Panc1 (cell line): ENCODE measurements around the gene GRID1. TPM values are rescaled to one million over a fixed set of nuclear protein-coding genes. Genes with fewer than 3 reads are reported as not detected.

Experiments
- ATAC-seq: fragments of 200-7000 bp; cut with Tn5 transposase; 2 replicates; pipeline ENCODE4 v1.9.1; 2020; ENCODE audit warnings: mild to moderate bottlenecking, moderate library complexity
- BruUV-seq: library from RNA; stranded (reverse); fragments of 400-500 nt; replicated peaks from 2 replicates; lab custom pipeline; 2021; lab: Mats Ljungman, UMichigan
- CTCF ChIA-PET: fragments of 300-600 bp; sonication (Branson Sonifier 250); formaldehyde crosslinking; loops from one replicate; lab custom pipeline; 2022; ENCODE audit warnings: antibody characterized with exemption; lab: Charles Lee
- POLR2A ChIA-PET: fragments of 300-600 bp; sonication (Branson Sonifier 250); formaldehyde crosslinking; loops from one replicate; lab custom pipeline; 2022; ENCODE audit warnings: antibody characterized with exemption; lab: Charles Lee
- DNase-seq: peaks from one replicate; pipeline ENCODE4 v3.0.0-alpha.2; 2010; ENCODE audit warnings: low read depth, low spot score
- H3K27ac ChIP-seq: 2 replicates; pipeline ENCODE4 v1.5.1; 2011; ENCODE audit warnings: mild to moderate bottlenecking, low read length, inconsistent platforms
- H3K27me3 ChIP-seq: fragments of 200-500 bp; sonication (Bioruptor generic); 2 replicates; pipeline ENCODE4 v1.6.0; 2014; ENCODE audit warnings: low read length, inconsistent platforms; ENCODE audit not compliant: control insufficient read depth, insufficient read depth
- H3K36me3 ChIP-seq: fragments of 200-500 bp; sonication (Bioruptor generic); 2 replicates; pipeline ENCODE4 v1.5.1; 2014; ENCODE audit warnings: inconsistent platforms, mild to moderate bottlenecking, low read length, moderate library complexity; ENCODE audit not compliant: control insufficient read depth, insufficient read depth
- H3K4me1 ChIP-seq: 2 replicates; pipeline ENCODE4 v1.5.1; 2011; ENCODE audit warnings: inconsistent platforms, mild to moderate bottlenecking, low read length, moderate library complexity; ENCODE audit not compliant: control insufficient read depth, insufficient read depth
- H3K4me3 ChIP-seq, 2 experiments: 2 replicates each; pipeline ENCODE4 v1.5.1; 2011 to 2012; ENCODE audit warnings: low read depth in 2 of 2, low read length in 2 of 2, mild to moderate bottlenecking in 2 of 2, inconsistent platforms in 1 of 2, moderate library complexity in 1 of 2
- H3K9me3 ChIP-seq: fragments of 200-500 bp; sonication (Bioruptor generic); 2 replicates; pipeline ENCODE4 v1.5.1; 2014; ENCODE audit warnings: low read depth, mild to moderate bottlenecking, inconsistent platforms, low read length, moderate library complexity; ENCODE audit not compliant: control insufficient read depth, insufficient read depth
- CTCF ChIP-seq: fragments of 450-650 bp; IDR thresholded peaks from 2 replicates; pipeline ENCODE4 v1.5.1; 2017; ENCODE audit warnings: mild to moderate bottlenecking
- POLR2AphosphoS5 ChIP-seq: IDR thresholded peaks from 2 replicates; pipeline ENCODE4 v1.6.1; 2012; ENCODE audit warnings: mild to moderate bottlenecking, low read depth, low read length, moderate library complexity
- REST ChIP-seq, 2 experiments: IDR thresholded peaks; 2 replicates each; pipeline ENCODE4 v1.6.1; 2011 to 2012; ENCODE audit warnings: low read depth in 2 of 2, control low read depth in 1 of 2, low read length in 1 of 2, mild to moderate bottlenecking in 1 of 2, moderate library complexity in 1 of 2; ENCODE audit not compliant: insufficient read depth in 1 of 2
- SIN3A ChIP-seq: IDR thresholded peaks from 2 replicates; pipeline ENCODE4 v1.6.1; 2012; ENCODE audit warnings: low read depth, mild to moderate bottlenecking, low read length, moderate library complexity, borderline replicate concordance; ENCODE audit not compliant: insufficient read depth
- TCF7L2 ChIP-seq: IDR thresholded peaks from 2 replicates; pipeline ENCODE4 v1.6.1; 2011; ENCODE audit warnings: mild to moderate bottlenecking, low read depth, low read length, inconsistent platforms
- in situ Hi-C: cut with HindIII; loops from 2 replicates; pipeline ENCODE4 v1.10.0; 2016; ENCODE audit warnings: low sequenced_read_pairs, low pct_unique_long_range_greater_than_20kb
- intact Hi-C: fragments of 100-400 bp; cut with micrococcal nuclease; formaldehyde crosslinking; loops from one replicate; pipeline ENCODE4 v1.10.0; 2022; ENCODE audit not compliant: unreplicated experiment
- total RNA-seq: library from RNA; stranded (reverse); gene quantifications from one replicate; pipeline ENCODE4 v1.2.1, GENCODE V29; 2021; ENCODE audit not compliant: unreplicated experiment

GRID1 gene
- total RNA-seq, 1 experiment from 2014 or later, result 2.3 TPM

- BruUV-seq, result no TSS peak
Observed at GRCh38 chr10:85831422-85831821, 535.2 kb downstream of the GRID1 start.

GRCh38 chr10:85826377-85826776 lies 540.2 kb downstream of the GRID1 start:
- BruUV-seq, result no TSS peak
- H3K4me3 ChIP-seq, result no peak overlapping the region
- no peaks in the 10 kb centered on the region for H3K36me3 ChIP-seq
- no peaks in the 10 kb centered on the region for H3K27me3 ChIP-seq
- H3K4me1 ChIP-seq, result no peaks in the 10 kb centered on the region
- ChIA-PET POLR2A (no interaction called here), CTCF (no interaction called here)
- H3K9me3 ChIP-seq, result no peaks in the 10 kb centered on the region
- in situ Hi-C loops (no loop called here), intact Hi-C loops (no loop called here)
- no peak for ATAC-seq
- no peak overlapping the region for H3K27ac ChIP-seq
- TF ChIP-seq POLR2AphosphoS5 (no peak), REST (IDR thresholded peaks at IDR 0.05; ENCODE audit: insufficient read depth in 1 of 2, low read depth in 2 of 2, low read length in 1 of 2) (no peak), TCF7L2 (no peak), SIN3A (no peak), CTCF (no peak)
- DNase-seq, result no peak

More at GRCh38 chr10:85831422-85831821, 535.2 kb downstream of the GRID1 start:
- no peaks in the 10 kb centered on the region for H3K36me3 ChIP-seq
- DNase-seq (no peak), ATAC-seq (no peak)
- no peak overlapping the region for H3K27ac ChIP-seq
- no peaks in the 10 kb centered on the region for H3K9me3 ChIP-seq
- intact Hi-C loops, result no loop called here
- no peaks in the 10 kb centered on the region for H3K4me1 ChIP-seq
- H3K27me3 ChIP-seq, result no peaks in the 10 kb centered on the region
- CTCF ChIA-PET, result no interaction called here
- TF ChIP-seq TCF7L2, result no peak
- TF ChIP-seq REST (IDR thresholded peaks at IDR 0.05; ENCODE audit: insufficient read depth in 1 of 2, low read depth in 2 of 2, low read length in 1 of 2), result no peak
- TF ChIP-seq SIN3A, result no peak
- no peak for TF ChIP-seq POLR2AphosphoS5
- TF ChIP-seq CTCF, result no peak
- in situ Hi-C loops, result no loop called here
- POLR2A ChIA-PET, result interaction anchor here (0.6 kb wide), 1 partner anchor 79 kb away, joined by 3 read pairs; no protein-coding TSS in a partner anchor
- no peak overlapping the region for H3K4me3 ChIP-seq
